Activated CD4-positive, alpha-beta T cell treated with anti-CD3 and anti-CD28 coated beads, Interleukin-2, Interleukin-4, amounts not matched to agents 100 ng/mL and 50 ng/mL, durations not matched to agents 16 hours and 8 hours (primary cell): ENCODE results near the gene FAM20A.
A peak's percentile ranks its signal among the peaks of the same experiment; 100 is the strongest.

Experiments used
- DNase-seq: peaks from one replicate; pipeline ENCODE4 v3.0.0-alpha.2; 2020; ENCODE audit warnings: low spot score

FAM20A gene

GRCh38 chr17:68600931-68601564, at the start of gene FAM20A:
Gene FAM20A (minus strand): TSS chr17:68601367. CDS start chr17:68600666, 701 bp downstream.
- DNase-seq, result no peak

- no peak for DNase-seq
Observed at GRCh38 chr17:68649324-68649723, 48.2 kb upstream of the FAM20A start.

- no peak for DNase-seq
Observed at GRCh38 chr17:68646626-68647526, 45.7 kb upstream of the FAM20A start.

- DNase-seq, result no peak
Observed at GRCh38 chr17:68642118-68642412, 40.9 kb upstream of the FAM20A start.

GRCh38 chr17:68641276-68642117, 40.3 kb upstream of the FAM20A start:
- no peak for DNase-seq

GRCh38 chr17:68640242-68640989, 39.2 kb upstream of the FAM20A start:
- DNase-seq, result no peak

GRCh38 chr17:68634345-68634876, 33.2 kb upstream of the FAM20A start:
- no peak for DNase-seq

GRCh38 chr17:68628576-68628957, 27.4 kb upstream of the FAM20A start:
- DNase-seq, result no peak

GRCh38 chr17:68627956-68628575, 26.9 kb upstream of the FAM20A start:
- no peak for DNase-seq

GRCh38 chr17:68624381-68624780, 23.2 kb upstream of the FAM20A start:
- DNase-seq, result no peak

- no peak for DNase-seq
Observed at GRCh38 chr17:68623811-68624210, 22.6 kb upstream of the FAM20A start.

- DNase-seq, result no peak
Observed at GRCh38 chr17:68622423-68622822, 21.3 kb upstream of the FAM20A start.

- no peak for DNase-seq
Observed at GRCh38 chr17:68621065-68621464, 19.9 kb upstream of the FAM20A start.

- DNase-seq, result no peak
Observed at GRCh38 chr17:68616334-68616733, 15.2 kb upstream of the FAM20A start.

- DNase-seq, result no peak
Observed at GRCh38 chr17:68614718-68615117, 13.6 kb upstream of the FAM20A start.

GRCh38 chr17:68613739-68614298, 12.7 kb upstream of the FAM20A start:
- DNase-seq, result peak; percentile 70

GRCh38 chr17:68612923-68613292, 11.7 kb upstream of the FAM20A start:
- DNase-seq, result no peak

- no peak for DNase-seq
Observed at GRCh38 chr17:68612209-68612922, 11.2 kb upstream of the FAM20A start.

- no peak for DNase-seq
Observed at GRCh38 chr17:68611353-68612208, 10.4 kb upstream of the FAM20A start.
